GM12891 (cell line): Measurements from ENCODE around the gene PDHA2.
"Not testable (repeated sequence)": the region's sequence is repeated elsewhere in the genome, so short reads cannot be mapped to it uniquely, and the experiment has no call there.

Experiments used
- DNase-seq: peaks from one replicate; pipeline ENCODE4 v3.0.0; 2011; ENCODE audit warnings: low spot score; ENCODE audit not compliant: insufficient read length
- FAIRE-seq: peaks from 2 replicates; lab custom pipeline; 2011; peaks lifted over from hg19 to GRCh38; lab: Jason Lieb, UNC
- PAX5 ChIP-seq: IDR thresholded peaks from 2 replicates; pipeline ENCODE4 v1.6.1; 2011; ENCODE audit warnings: low read length, moderate library complexity, mild to moderate bottlenecking; ENCODE audit not compliant: insufficient read depth, severe bottlenecking
- POLR2A ChIP-seq: IDR thresholded peaks from 2 replicates; pipeline ENCODE4 v1.6.1; 2011; ENCODE audit warnings: low read depth, low read length, control low read depth
- POLR2AphosphoS5 ChIP-seq: IDR thresholded peaks from 2 replicates; pipeline ENCODE4 v1.6.1; 2011; ENCODE audit warnings: low read depth, low read length, control low read depth
- POU2F2 ChIP-seq: IDR thresholded peaks from 2 replicates; pipeline ENCODE4 v1.6.1; 2011; ENCODE audit warnings: low read depth, mild to moderate bottlenecking, control low read depth, low read length, moderate library complexity
- SPI1 ChIP-seq: IDR thresholded peaks from 2 replicates; pipeline ENCODE4 v1.6.1; 2011; ENCODE audit warnings: low read depth, low read length, control low read depth
- TAF1 ChIP-seq: IDR thresholded peaks from 2 replicates; pipeline ENCODE4 v1.6.1; 2011; ENCODE audit warnings: low read depth, low read length, control low read depth

PDHA2 gene

DNA sequence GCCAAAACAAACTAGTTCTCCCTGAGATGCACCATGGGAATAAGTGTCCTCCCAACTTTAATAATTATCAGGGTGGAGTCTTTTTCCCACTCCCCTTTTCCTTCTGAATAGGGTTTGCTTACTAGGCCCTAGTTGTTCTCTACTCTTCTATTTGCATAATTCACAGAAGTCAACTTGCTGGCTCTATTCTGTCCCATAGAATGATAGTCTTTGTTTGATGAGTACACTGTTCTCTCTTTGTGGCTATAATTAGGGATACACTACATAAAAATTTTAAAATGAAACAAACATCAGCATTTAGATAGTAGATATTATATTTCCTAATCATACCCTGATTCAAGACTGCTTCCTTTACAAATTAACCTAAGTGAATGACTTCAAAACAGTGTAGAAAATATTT is 10.3 kb downstream of the PDHA2 start:
- FAIRE-seq, result no peak
- no peak for DNase-seq
- TF ChIP-seq SPI1 (no peak), POLR2AphosphoS5 (no peak), POU2F2 (no peak), TAF1 (no peak), POLR2A (no peak), PAX5 (no peak)

DNA sequence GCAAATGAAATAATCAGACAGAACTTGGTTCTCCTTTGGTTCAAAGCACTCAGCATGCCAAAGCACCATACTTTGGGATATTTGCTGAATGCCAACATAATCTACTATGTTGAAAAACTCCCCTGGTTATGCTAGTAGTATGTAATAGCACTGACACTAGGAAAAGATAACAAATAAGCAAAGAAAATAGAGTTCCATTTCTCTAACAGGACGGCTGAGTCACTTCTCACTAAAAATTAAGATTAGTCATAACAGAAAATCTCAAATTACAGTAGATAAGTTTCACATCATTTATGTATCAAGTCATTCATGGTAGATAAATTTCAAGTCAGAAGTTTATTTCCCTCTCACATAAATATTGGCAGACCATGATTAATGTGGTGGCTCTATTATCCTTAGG is 17.9 kb downstream of the PDHA2 start:
- DNase-seq (no peak), FAIRE-seq (no peak)
- TF ChIP-seq POLR2AphosphoS5 (no peak), POU2F2 (no peak), POLR2A (no peak), SPI1 (no peak), TAF1 (no peak), PAX5 (no peak)

DNA sequence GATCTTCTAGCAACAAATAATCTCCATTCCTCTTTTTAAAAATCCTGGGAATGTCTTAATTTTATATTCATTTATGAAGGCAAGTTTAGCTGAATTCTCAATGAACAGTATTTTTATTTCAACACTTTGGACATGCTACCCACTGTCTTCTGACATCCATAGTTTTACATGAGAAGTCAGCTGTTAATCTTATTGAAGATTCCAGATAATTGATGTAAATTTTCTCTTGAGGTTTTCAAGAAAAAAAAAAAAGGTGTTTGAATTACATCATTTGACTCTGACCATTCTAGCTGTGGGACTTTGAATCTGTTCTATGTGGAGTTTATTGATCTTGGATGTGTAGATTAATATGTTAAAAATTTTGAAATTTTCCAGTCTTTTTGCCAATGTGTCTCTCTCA is 28.0 kb downstream of the PDHA2 start:
- TF ChIP-seq POU2F2 (no peak), POLR2A (no peak), TAF1 (no peak), SPI1 (no peak), PAX5 (no peak), POLR2AphosphoS5 (no peak)
- no peak for FAIRE-seq
- no peak for DNase-seq

DNA sequence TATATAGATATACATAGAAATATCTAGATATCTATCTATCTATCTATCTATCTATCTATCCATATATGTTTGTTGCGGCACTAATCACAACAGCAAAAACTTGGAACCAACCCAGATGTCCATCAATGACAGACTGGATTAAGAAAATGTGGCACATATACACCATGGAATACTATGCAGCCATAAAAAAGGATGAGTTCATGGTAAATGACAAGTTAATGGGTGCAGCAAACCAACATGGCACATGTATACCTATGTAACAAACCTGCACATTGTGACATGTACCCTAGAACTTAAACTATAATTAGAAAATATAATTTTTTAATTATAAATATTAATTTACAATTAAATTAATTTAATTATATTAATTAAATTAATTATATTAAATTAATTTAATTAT is 29.5 kb downstream of the PDHA2 start:
- DNase-seq, FAIRE-seq: not testable (repeated sequence)

DNA sequence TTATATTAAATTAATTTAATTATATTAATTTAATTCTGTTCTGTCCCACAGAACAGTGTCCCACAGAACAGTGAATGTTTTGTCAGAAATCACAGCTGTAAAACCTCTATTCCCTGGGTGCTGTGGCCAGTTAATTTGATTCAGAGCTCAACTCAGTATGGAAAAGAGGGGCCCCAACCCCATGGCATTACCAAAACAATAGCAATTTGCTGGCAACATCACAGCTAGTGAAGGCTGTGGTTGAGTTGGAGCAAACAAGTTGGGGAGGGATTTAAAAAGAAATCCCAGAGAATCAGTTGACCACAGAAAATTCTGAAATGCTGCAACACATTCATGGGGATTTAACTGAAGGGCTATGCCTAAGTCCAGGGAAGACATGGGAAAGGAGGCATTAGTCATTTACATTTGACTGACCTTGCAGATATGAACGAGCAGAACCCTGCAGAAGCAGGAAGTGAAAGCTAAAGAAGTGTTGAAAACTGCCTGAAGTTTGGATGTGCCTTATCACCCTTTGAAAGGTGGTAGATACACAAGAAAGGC is 30.1 kb downstream of the PDHA2 start:
- TF ChIP-seq POU2F2, result no peak
- TF ChIP-seq TAF1, result no peak
- no peak for FAIRE-seq
- DNase-seq, result no peak

DNA sequence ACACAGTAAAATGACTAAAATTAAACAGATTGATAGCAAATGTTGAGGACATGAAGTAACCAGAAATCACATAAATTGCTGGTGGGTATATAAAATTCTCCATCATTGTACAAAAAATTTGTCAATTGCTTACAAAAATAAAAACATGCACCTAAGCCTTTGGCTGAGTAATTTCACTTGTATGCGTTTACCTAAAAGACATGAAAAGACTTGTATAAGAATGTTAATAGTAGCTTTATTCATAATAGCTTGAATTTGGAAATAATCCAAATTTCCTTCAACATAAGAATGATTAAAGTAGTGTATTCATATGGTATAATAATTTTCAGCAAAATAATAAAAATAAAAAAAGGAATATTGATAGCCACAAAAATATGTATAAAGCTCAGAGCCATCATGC is 37.7 kb downstream of the PDHA2 start:
- DNase-seq, result no peak
- no peak for FAIRE-seq
- TF ChIP-seq TAF1 (no peak), PAX5 (no peak)

DNA sequence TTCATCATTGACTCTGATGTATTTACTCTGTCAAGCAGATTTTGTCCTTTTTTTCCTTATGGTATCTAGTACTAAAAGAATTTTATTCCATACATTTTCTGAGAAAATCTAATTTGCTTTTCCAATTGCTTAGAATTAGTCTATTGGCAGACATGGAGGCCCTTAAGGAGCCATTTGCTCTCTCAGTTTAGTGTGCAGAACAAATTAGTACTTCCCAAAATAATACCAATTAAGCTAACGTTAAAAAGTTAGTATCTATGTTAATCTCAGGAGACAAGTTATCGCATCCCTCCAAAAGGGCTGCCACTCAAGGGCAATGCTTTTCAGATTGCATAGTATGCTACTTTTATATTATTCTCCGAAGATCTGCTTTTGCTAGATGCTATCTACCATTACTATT is 47.7 kb downstream of the PDHA2 start:
- DNase-seq (no peak), FAIRE-seq (no peak)
- TF ChIP-seq PAX5 (no peak), POU2F2 (no peak), TAF1 (no peak), SPI1 (no peak), POLR2A (no peak), POLR2AphosphoS5 (no peak)

DNA sequence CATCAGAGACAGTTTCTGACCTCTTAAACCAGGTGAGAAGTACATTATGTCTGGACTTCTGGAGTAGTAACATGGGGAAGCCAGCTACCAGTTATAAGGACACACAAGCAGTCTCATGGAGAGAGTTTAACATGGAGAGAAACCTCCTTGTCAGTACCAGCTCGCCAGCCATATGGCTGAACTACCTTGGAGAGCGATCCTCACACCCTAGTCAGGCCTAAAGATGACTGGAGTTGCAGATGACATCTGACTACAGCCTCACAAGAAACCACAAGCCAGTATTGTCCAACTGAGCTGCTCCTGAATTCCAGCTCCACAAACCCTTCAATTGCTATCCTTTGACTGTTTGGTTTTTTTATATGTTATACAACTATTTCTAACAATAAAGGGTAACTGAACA is 49.8 kb downstream of the PDHA2 start:
- FAIRE-seq (no peak), DNase-seq (no peak)
- TF ChIP-seq POLR2A (no peak), PAX5 (no peak), TAF1 (no peak), POLR2AphosphoS5 (no peak), SPI1 (no peak), POU2F2 (no peak)
